22Rv1 (cell line): ENCODE data around the gene PAPPA2.

Experiments
- CTCF ChIP-seq: fragments of 450-650 bp; IDR thresholded peaks from 2 replicates; pipeline ENCODE4 v1.5.1; 2017; ENCODE audit warnings: mild to moderate bottlenecking
- ZFX ChIP-seq: fragments of 450-650 bp; IDR thresholded peaks from 2 replicates; pipeline ENCODE4 v1.6.1; 2017; ENCODE audit warnings: antibody characterized with exemption, borderline replicate concordance

DNA sequence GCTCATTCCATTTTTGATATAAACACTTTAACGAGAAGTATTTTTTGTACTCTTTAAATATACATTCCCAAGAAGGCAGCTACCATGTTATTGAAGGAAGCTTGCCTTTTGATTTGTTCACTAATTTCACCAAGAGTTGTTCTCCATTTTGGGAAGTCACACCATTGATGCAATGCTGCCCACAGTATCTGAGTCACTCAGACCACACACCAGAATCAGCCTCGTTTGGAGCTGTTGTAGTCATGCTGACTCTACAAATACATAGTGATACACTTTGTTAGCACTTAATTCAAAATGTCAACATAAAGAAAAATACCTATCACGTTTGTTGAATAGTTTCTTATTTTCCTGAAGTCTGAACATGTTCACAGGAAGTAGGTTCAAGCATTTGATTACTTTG lies 78.7 kb downstream of the PAPPA2 start:
- TF ChIP-seq CTCF: no peak
- TF ChIP-seq ZFX: no peak
